Measurements from ENCODE around the gene ARID1B. TPM values are rescaled to one million over a fixed set of nuclear protein-coding genes. Genes with fewer than 3 reads are reported as not detected.

The ARID1B gene
- total RNA-seq, 1 donor from 2014 or later: 62.1 TPM

GRCh38 chr6:157075549-157076450 is 298.6 kb downstream of the ARID1B start:
- Histone ChIP-seq H3K27ac (no peak overlapping the region), H3K79me2 (ENCODE audit: low read depth) (peaks cover 91% of the 10 kb centered on the region), H3K9me3 (ENCODE audit: low read depth) (no peaks in the 10 kb centered on the region), H3K4me2 (no peak overlapping the region), H3K36me3 (no peaks in the 10 kb centered on the region), H3F3A (ENCODE audit: low read depth) (peaks cover 5% of the 10 kb centered on the region), H3K27me3 (no peaks in the 10 kb centered on the region), H3K4me3 (no peak overlapping the region), H2AFZ (replicated peaks) (no peak overlapping the region), H4K20me1 (ENCODE audit: low read depth) (peaks cover 29% of the 10 kb centered on the region), H3K9ac (no peak overlapping the region), H3K4me1 (peaks cover 22% of the 10 kb centered on the region)
- Mint-ChIP-seq H3K4me1 (peaks cover 41% of the 10 kb centered on the region), H3K36me3 (peaks cover 10% of the 10 kb centered on the region), H3K27ac (no peak overlapping the region), H3K4me3 (no peak overlapping the region), H3K9me3 (no peaks in the 10 kb centered on the region), H3K27me3 (ENCODE audit: insufficient read depth, low read depth) (no peaks in the 10 kb centered on the region)
- no peak for DNase-seq (ENCODE audit: low spot score)
- no peak for TF ChIP-seq EZH2 (IDR thresholded peaks at IDR 0.05)
- TF ChIP-seq, protein P1, sequence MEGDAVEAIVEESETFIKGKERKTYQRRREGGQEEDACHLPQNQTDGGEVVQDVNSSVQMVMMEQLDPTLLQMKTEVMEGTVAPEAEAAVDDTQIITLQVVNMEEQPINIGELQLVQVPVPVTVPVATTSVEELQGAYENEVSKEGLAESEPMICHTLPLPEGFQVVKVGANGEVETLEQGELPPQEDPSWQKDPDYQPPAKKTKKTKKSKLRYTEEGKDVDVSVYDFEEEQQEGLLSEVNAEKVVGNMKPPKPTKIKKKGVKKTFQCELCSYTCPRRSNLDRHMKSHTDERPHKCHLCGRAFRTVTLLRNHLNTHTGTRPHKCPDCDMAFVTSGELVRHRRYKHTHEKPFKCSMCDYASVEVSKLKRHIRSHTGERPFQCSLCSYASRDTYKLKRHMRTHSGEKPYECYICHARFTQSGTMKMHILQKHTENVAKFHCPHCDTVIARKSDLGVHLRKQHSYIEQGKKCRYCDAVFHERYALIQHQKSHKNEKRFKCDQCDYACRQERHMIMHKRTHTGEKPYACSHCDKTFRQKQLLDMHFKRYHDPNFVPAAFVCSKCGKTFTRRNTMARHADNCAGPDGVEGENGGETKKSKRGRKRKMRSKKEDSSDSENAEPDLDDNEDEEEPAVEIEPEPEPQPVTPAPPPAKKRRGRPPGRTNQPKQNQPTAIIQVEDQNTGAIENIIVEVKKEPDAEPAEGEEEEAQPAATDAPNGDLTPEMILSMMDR (IDR thresholded peaks at IDR 0.05): no peak
- TF ChIP-seq EZH2phosphoT487 (IDR thresholded peaks at IDR 0.05): no peak

DNA sequence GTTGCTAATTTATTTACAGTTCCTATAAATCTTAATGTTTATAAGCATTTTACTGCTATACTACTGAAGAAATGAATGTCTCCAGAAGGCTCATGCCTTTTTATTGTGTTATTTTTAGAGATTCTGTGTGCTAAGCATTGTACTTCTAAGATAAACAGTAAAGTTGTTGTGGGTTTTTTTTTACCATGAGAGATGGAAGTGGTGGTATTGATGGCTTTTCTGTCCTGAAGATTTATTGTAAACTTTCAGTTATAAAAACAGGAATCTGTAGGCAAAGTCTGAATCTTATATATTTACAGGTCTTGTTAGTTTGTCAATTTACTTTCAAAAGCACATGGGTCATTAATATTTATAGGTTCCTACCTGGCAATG is 299.3 kb downstream of the ARID1B start:
- Histone ChIP-seq H3K79me2 (ENCODE audit: low read depth) (peaks cover 91% of the 10 kb centered on the region), H3K9ac (no peak overlapping the region), H2AFZ (replicated peaks) (no peak overlapping the region), H3K4me3 (no peak overlapping the region), H3K36me3 (no peaks in the 10 kb centered on the region), H4K20me1 (ENCODE audit: low read depth) (peaks cover 29% of the 10 kb centered on the region), H3F3A (ENCODE audit: low read depth) (no peaks in the 10 kb centered on the region), H3K27ac (no peak overlapping the region), H3K9me3 (ENCODE audit: low read depth) (no peaks in the 10 kb centered on the region), H3K27me3 (no peaks in the 10 kb centered on the region), H3K4me2 (no peak overlapping the region), H3K4me1 (peaks cover 22% of the 10 kb centered on the region)
- Mint-ChIP-seq H3K27me3 (ENCODE audit: insufficient read depth, low read depth) (no peaks in the 10 kb centered on the region), H3K36me3 (peaks cover 10% of the 10 kb centered on the region), H3K9me3 (no peaks in the 10 kb centered on the region), H3K4me1 (peaks cover 40% of the 10 kb centered on the region), H3K27ac (no peak overlapping the region), H3K4me3 (no peak overlapping the region)
- TF ChIP-seq, protein P1 (IDR thresholded peaks at IDR 0.05): no peak
- TF ChIP-seq EZH2phosphoT487 (IDR thresholded peaks at IDR 0.05) (no peak), EZH2 (IDR thresholded peaks at IDR 0.05) (no peak)
- DNase-seq (ENCODE audit: low spot score): no peak

DNA sequence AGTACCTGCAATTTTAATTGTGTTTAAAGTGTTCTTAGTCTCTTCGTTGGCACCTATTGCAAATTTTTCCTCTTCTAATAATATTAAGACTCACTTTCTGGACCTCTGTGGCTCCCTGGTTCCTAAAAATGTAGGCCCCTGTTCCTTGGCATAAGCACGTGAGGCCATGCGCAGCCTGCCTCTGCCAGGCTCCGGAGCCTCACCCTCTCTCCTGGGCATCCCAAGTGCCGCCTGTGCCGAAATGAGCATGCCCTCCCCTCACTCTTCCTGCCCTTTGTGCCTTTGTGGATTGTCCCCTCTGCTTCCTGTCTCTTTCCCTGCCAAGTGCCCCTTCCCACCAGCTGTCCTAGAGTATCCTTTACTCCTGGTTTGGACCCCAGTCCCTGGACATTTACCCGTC is 300.1 kb downstream of the ARID1B start:
- Histone ChIP-seq H3K79me2 (ENCODE audit: low read depth) (peaks cover 91% of the 10 kb centered on the region), H3K27ac (no peak overlapping the region), H3K27me3 (no peaks in the 10 kb centered on the region)

More for the DNA sequence above, 300.1 kb downstream of the ARID1B start:
- no peak overlapping the region for H3K9ac ChIP-seq
- DNase-seq (ENCODE audit: low spot score): no peak
- H3K4me2 ChIP-seq: no peak overlapping the region
- TF ChIP-seq EZH2phosphoT487 (IDR thresholded peaks at IDR 0.05) (no peak), EZH2 (IDR thresholded peaks at IDR 0.05) (no peak)
- TF ChIP-seq, protein P1 (IDR thresholded peaks at IDR 0.05): no peak
- H3F3A ChIP-seq (ENCODE audit: low read depth): no peaks in the 10 kb centered on the region
- no peaks in the 10 kb centered on the region for H3K36me3 ChIP-seq
- Mint-ChIP-seq H3K4me1 (peaks cover 39% of the 10 kb centered on the region), H3K9me3 (no peaks in the 10 kb centered on the region), H3K27ac (no peak overlapping the region), H3K4me3 (no peak overlapping the region), H3K27me3 (ENCODE audit: insufficient read depth, low read depth) (no peaks in the 10 kb centered on the region), H3K36me3 (peaks cover 10% of the 10 kb centered on the region)
- no peak overlapping the region for H3K4me3 ChIP-seq
- H4K20me1 ChIP-seq (ENCODE audit: low read depth): peaks cover 34% of the 10 kb centered on the region
- H2AFZ ChIP-seq (replicated peaks): no peak overlapping the region
- H3K9me3 ChIP-seq (ENCODE audit: low read depth): no peaks in the 10 kb centered on the region
- H3K4me1 ChIP-seq: peaks cover 15% of the 10 kb centered on the region

Data from neural progenitor cell (in vitro differentiated cells).